GM23338 (cell line): ENCODE results near the gene ADAT3. TPM values are rescaled to one million over a fixed set of nuclear protein-coding genes. Genes with fewer than 3 reads are reported as not detected.

Experiments
- ATAC-seq: fragments of 200-7000 bp; cut with Tn5 transposase; 3 replicates; pipeline ENCODE4 v1.9.1; 2020
- DNase-seq: peaks from one replicate; pipeline ENCODE4 v3.0.0-alpha.2; 2015; ENCODE audit warnings: low spot score
- H2AFZ ChIP-seq: fragments of 200-600 bp; sonication (generic); 2 replicates; pipeline ENCODE4 v1.8.0; 2016; ENCODE audit warnings: antibody characterized with exemption, mild to moderate bottlenecking, moderate library complexity
- H3F3A ChIP-seq: fragments of 200-600 bp; sonication (generic); replicated peaks from 2 replicates; pipeline ENCODE4 v1.8.0; 2017; ENCODE audit warnings: antibody characterized with exemption, mixed run types, low read depth
- H3K27ac ChIP-seq: fragments of 200-600 bp; sonication (generic); 2 replicates; pipeline ENCODE4 v1.6.1; 2016; ENCODE audit warnings: low read depth
- H3K27me3 ChIP-seq: fragments of 200-600 bp; sonication (generic); 2 replicates; pipeline ENCODE4 v1.8.0; 2016; ENCODE audit warnings: mild to moderate bottlenecking, mixed run types, moderate library complexity; ENCODE audit not compliant: insufficient read depth
- H3K36me3 ChIP-seq: fragments of 200-600 bp; sonication (generic); 2 replicates; pipeline ENCODE4 v1.8.0; 2016; ENCODE audit warnings: mild to moderate bottlenecking; ENCODE audit not compliant: insufficient read depth
- H3K4me1 ChIP-seq: fragments of 200-600 bp; sonication (generic); 2 replicates; pipeline ENCODE4 v1.8.0; 2016; ENCODE audit warnings: mild to moderate bottlenecking, moderate library complexity; ENCODE audit not compliant: insufficient read depth
- H3K4me2 ChIP-seq: fragments of 200-600 bp; sonication (generic); 2 replicates; pipeline ENCODE4 v1.7.1; 2017; ENCODE audit warnings: mixed run types
- H3K4me3 ChIP-seq: fragments of 200-600 bp; sonication (generic); 2 replicates; pipeline ENCODE4 v1.6.1; 2016; ENCODE audit warnings: mixed run types
- H3K79me2 ChIP-seq: fragments of 200-600 bp; sonication (generic); replicated peaks from 2 replicates; pipeline ENCODE4 v1.8.0; 2017; ENCODE audit warnings: mild to moderate bottlenecking; ENCODE audit not compliant: insufficient read depth
- H3K9me2 ChIP-seq: fragments of 200-600 bp; sonication (generic); 2 replicates; pipeline ENCODE4 v1.8.0; 2017; ENCODE audit not compliant: insufficient read depth
- H4K20me1 ChIP-seq: fragments of 200-600 bp; sonication (generic); replicated peaks from 2 replicates; pipeline ENCODE4 v1.8.0; 2017; ENCODE audit warnings: mild to moderate bottlenecking; ENCODE audit not compliant: insufficient read depth
- H3K27ac Mint-ChIP-seq: 2 replicates; pipeline ENCODE4 v1.8.0; 2020; ENCODE audit warnings: inconsistent platforms, mild to moderate bottlenecking, moderate library complexity, mixed read lengths
- H3K27me3 Mint-ChIP-seq: 3 replicates; pipeline ENCODE4 v1.8.0; 2022; ENCODE audit warnings: low read depth, mild to moderate bottlenecking, moderate library complexity, mixed read lengths, inconsistent platforms; ENCODE audit not compliant: insufficient read depth, poor library complexity
- H3K36me3 Mint-ChIP-seq: 3 replicates; pipeline ENCODE4 v1.8.0; 2021; ENCODE audit warnings: low read depth, mild to moderate bottlenecking, inconsistent platforms, moderate library complexity, mixed read lengths
- H3K4me1 Mint-ChIP-seq: 3 replicates; pipeline ENCODE4 v1.8.0; 2020; ENCODE audit warnings: mild to moderate bottlenecking, inconsistent platforms, mixed read lengths
- H3K4me3 Mint-ChIP-seq: 3 replicates; pipeline ENCODE4 v1.8.0; 2021; ENCODE audit warnings: moderate library complexity, mild to moderate bottlenecking, inconsistent platforms, mixed read lengths
- H3K9me3 Mint-ChIP-seq: 3 replicates; pipeline ENCODE4 v1.8.0; 2020; ENCODE audit warnings: moderate library complexity, mild to moderate bottlenecking, inconsistent platforms, mixed read lengths
- CREB1 ChIP-seq: fragments of 250-450 bp; sonication (Bioruptor Pico); IDR thresholded peaks from 2 replicates; pipeline ENCODE4 v1.5.0; 2020; ENCODE audit warnings: low read depth, mild to moderate bottlenecking, moderate library complexity
- EZH2phosphoT487 ChIP-seq: fragments of 200-600 bp; sonication (generic); IDR thresholded peaks from one replicate; pipeline ENCODE4 v1.8.1; 2018; ENCODE audit warnings: antibody characterized with exemption; ENCODE audit not compliant: unreplicated experiment
- POLR2AphosphoS5 ChIP-seq: IDR thresholded peaks from 2 replicates; pipeline ENCODE4 v1.6.1; 2016; ENCODE audit warnings: antibody characterized with exemption, low read depth
- ZNF114 ChIP-seq: fragments of 250-450 bp; sonication (Bioruptor Pico); IDR thresholded peaks from 2 replicates; pipeline ENCODE4 v1.5.0; 2020; ENCODE audit warnings: mild to moderate bottlenecking, moderate library complexity
- ZNF331 ChIP-seq: fragments of 250-450 bp; sonication (Bioruptor Pico); IDR thresholded peaks from 2 replicates; pipeline ENCODE4 v1.5.0; 2020; ENCODE audit warnings: low read depth, mild to moderate bottlenecking, moderate library complexity
- polyA plus RNA-seq: library from polyadenylated mRNA; unstranded; fragments of >200 nt; fragmentation: Nextera tagmentation; extraction: Ambion mirVana; gene quantifications from 2 replicates; pipeline ENCODE4 v1.2.1, GENCODE V29; 2016
- total RNA-seq: library from RNA; depleted of rRNA; stranded (reverse); fragments of >200 nt; shearing (Covaris generic); gene quantifications from 2 replicates; pipeline ENCODE4 v1.2.3, GENCODE V29; 2014
- TF ChIP-seq, protein P1 (sequence below), 2 experiments: fragments of 200-600 bp in 1 of 2; sonication (generic) in 1 of 2; conservative IDR thresholded peaks; 2 replicates each; pipeline versions ENCODE4 v1.5.1 to v1.6.1; 2016 to 2017; ENCODE audit warnings: antibody characterized with exemption in 2 of 2, low read depth in 2 of 2, mild to moderate bottlenecking in 2 of 2, moderate library complexity in 1 of 2
- TF ChIP-seq, protein P2 (sequence below): IDR thresholded peaks from 2 replicates; pipeline ENCODE4 v1.6.1; 2016; ENCODE audit warnings: antibody characterized with exemption

ADAT3 gene
- total and polyA plus RNA-seq, 2 experiments from 2014 or later: 7.9 to 12.4 TPM

DNA sequence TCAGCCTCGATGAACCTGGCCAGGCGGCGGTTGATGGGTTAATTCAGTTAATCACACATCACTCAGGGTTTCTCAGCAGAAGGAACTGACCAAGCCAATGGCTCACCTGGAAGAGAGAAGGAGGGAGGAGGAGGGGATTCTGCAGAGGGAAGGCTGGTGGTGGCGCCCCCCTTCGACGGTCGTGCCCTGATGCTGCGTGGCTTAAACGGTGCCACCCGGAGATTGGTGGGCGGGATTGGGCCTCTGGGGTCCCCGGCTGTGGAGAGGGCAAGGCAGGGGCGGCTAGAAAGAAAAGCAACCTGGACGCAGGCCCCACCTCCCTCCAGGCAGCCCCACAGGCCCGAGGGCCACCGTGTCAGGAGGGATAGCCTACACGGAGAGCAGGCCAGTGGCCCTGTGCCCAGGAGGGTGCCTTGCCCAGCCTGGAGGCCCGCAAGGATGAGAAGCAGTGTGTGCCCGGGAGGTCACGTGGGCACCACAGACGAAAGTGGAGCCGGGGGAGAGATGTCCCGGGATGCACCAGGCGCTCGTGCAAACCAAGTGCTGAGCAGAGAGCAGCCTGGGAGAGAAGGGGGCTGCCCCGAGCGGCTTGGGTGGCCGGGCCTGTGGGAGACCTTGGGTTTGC is 51.8 kb downstream of the ADAT3 start:
- H3K27me3 Mint-ChIP-seq: peaks cover 2% of the 10 kb centered on the region
- no peak overlapping the region for H3K27ac ChIP-seq
- no peak overlapping the region for H3K4me3 ChIP-seq
- H3K9me2 ChIP-seq: no peaks in the 10 kb centered on the region
- DNase-seq (peak; percentile 68), ATAC-seq (peak; percentile 67)
- H3K79me2 ChIP-seq: peaks cover 88% of the 10 kb centered on the region
- H3K36me3 Mint-ChIP-seq: 0 out of 3 replicates have a peak, but pooled peaks cover 6% of the 10 kb centered on the region
- no peaks in the 10 kb centered on the region for H3K36me3 ChIP-seq
- no peaks in the 10 kb centered on the region for H3K27me3 ChIP-seq
- TF ChIP-seq ZNF331 (CRISPR knock-in tag): no peak
- TF ChIP-seq, protein P1, sequence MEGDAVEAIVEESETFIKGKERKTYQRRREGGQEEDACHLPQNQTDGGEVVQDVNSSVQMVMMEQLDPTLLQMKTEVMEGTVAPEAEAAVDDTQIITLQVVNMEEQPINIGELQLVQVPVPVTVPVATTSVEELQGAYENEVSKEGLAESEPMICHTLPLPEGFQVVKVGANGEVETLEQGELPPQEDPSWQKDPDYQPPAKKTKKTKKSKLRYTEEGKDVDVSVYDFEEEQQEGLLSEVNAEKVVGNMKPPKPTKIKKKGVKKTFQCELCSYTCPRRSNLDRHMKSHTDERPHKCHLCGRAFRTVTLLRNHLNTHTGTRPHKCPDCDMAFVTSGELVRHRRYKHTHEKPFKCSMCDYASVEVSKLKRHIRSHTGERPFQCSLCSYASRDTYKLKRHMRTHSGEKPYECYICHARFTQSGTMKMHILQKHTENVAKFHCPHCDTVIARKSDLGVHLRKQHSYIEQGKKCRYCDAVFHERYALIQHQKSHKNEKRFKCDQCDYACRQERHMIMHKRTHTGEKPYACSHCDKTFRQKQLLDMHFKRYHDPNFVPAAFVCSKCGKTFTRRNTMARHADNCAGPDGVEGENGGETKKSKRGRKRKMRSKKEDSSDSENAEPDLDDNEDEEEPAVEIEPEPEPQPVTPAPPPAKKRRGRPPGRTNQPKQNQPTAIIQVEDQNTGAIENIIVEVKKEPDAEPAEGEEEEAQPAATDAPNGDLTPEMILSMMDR (conservative IDR thresholded peaks at IDR 0.05; ENCODE audit: low read depth in 2 of 2): peak; percentile 53 to 68
- no peaks in the 10 kb centered on the region; the same call in 1 of the 2 replicates for H3K4me1 ChIP-seq
- H4K20me1 ChIP-seq: peaks cover 31% of the 10 kb centered on the region
- H3K4me1 Mint-ChIP-seq: peaks cover 10% of the 10 kb centered on the region; the same call in 2 of the 3 replicates
- H3K4me3 Mint-ChIP-seq: no peak overlapping the region; the same call in 2 of the 3 replicates
- no peak overlapping the region for H3K4me2 ChIP-seq
- no peaks in the 10 kb centered on the region for H3K9me3 Mint-ChIP-seq
- peak overlapping the region; percentile 4; the same call in 1 of the 2 replicates for H3K27ac Mint-ChIP-seq
- H3F3A ChIP-seq: no peaks in the 10 kb centered on the region
- H2AFZ ChIP-seq: no peak overlapping the region

DNA sequence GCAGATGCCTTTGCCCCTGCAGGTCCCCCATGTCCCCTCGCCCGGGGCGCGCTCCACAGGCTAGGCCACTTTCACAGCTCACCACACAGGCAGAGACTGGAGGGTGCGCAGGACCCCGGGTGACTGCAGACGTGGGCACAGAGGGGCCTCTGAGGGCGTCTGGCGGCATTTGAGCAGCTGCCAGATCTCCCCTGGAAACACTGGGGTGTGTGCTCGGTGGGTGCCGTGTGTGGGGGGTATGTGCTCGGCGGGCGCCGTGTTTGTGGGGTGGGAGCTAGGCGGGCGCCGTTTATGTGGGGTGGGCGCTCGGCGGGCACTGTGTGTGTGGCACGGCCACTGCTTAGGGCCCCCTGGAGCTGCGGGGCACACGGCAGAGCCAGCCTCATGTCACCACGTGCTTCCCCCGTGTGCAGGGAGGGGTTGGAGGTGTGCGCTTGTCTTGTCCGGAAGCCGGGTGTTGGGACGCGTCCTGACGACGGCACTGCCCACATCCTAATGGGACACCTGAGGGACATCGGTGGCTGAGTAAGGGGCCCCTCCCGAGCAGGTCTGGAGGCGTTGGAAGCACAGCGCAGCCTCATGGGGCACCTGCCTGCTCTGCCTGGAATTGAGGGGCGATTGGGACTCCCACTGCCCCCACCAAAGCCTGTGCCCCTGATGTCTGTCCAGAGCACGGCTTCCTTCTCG is 52.5 kb downstream of the ADAT3 start:
- Histone ChIP-seq H2AFZ (no peak overlapping the region), H3K9me2 (no peaks in the 10 kb centered on the region), H3K27ac (no peak overlapping the region), H3F3A (no peaks in the 10 kb centered on the region), H4K20me1 (peaks cover 25% of the 10 kb centered on the region), H3K4me1 (no peaks in the 10 kb centered on the region; the same call in 1 of the 2 replicates), H3K4me3 (no peak overlapping the region), H3K4me2 (no peak overlapping the region), H3K79me2 (peaks cover 88% of the 10 kb centered on the region), H3K27me3 (no peaks in the 10 kb centered on the region), H3K36me3 (no peaks in the 10 kb centered on the region)
- H3K4me3 Mint-ChIP-seq: no peak overlapping the region
- peaks cover 10% of the 10 kb centered on the region; the same call in 2 of the 3 replicates for H3K4me1 Mint-ChIP-seq
- H3K27ac Mint-ChIP-seq: no peak overlapping the region
- H3K36me3 Mint-ChIP-seq: peaks cover 5% of the 10 kb centered on the region; the same call in 2 of the 3 replicates
- H3K27me3 Mint-ChIP-seq: peaks cover 5% of the 10 kb centered on the region
- ATAC-seq (no peak), DNase-seq (no peak)
- H3K9me3 Mint-ChIP-seq: no peaks in the 10 kb centered on the region
- TF ChIP-seq ZNF114 (CRISPR knock-in tag) (no peak), EZH2phosphoT487 (no peak), CREB1 (CRISPR knock-in tag) (no peak), ZNF331 (CRISPR knock-in tag) (no peak), POLR2AphosphoS5 (no peak)
- TF ChIP-seq, protein P2, sequence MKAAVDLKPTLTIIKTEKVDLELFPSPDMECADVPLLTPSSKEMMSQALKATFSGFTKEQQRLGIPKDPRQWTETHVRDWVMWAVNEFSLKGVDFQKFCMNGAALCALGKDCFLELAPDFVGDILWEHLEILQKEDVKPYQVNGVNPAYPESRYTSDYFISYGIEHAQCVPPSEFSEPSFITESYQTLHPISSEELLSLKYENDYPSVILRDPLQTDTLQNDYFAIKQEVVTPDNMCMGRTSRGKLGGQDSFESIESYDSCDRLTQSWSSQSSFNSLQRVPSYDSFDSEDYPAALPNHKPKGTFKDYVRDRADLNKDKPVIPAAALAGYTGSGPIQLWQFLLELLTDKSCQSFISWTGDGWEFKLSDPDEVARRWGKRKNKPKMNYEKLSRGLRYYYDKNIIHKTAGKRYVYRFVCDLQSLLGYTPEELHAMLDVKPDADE: no peak
- TF ChIP-seq, protein P1 (conservative IDR thresholded peaks at IDR 0.05; ENCODE audit: low read depth in 2 of 2): no peak
